HG03378 (cell line): ENCODE data around the gene MAN1A2.
"Not testable (repeated sequence)": the region's sequence is repeated elsewhere in the genome, so short reads cannot be mapped to it uniquely, and the experiment has no call there.

Source experiments
- ATAC-seq: cut with Tn5 transposase; IDR thresholded peaks from one replicate; pipeline ENCODE4 v1.9.1; 2021; ENCODE audit warnings: mild to moderate bottlenecking, moderate library complexity; ENCODE audit not compliant: unreplicated experiment

MAN1A2 gene

GRCh38 chr1:117396636-117397035 is 29.4 kb downstream of the MAN1A2 start:
- ATAC-seq: no peak

GRCh38 chr1:117398957-117399356 is 31.7 kb downstream of the MAN1A2 start:
- no peak for ATAC-seq

DNA sequence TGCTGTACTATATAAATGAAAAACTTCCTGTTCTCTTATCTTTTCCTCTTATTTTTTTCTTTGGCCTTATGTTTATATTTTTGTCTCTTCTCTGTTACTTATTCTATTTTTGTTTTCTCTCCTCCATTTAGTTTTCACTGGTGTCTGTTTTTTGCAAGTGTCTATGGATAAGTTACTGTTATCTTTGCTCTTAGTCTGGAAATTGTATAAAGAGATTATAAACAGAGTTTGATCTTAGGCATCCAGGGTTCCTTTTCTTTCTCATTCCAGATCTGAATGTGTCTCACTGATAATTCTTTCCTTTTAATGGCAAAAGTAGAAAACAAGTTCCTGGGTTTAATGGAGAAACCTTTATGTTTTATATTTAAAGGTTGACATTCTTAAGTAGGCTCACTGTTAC is 34.5 kb downstream of the MAN1A2 start:
- no peak for ATAC-seq

- no peak for ATAC-seq
These were observed 36.3 kb downstream of the MAN1A2 start for GRCh38 chr1:117403597-117403996.

DNA sequence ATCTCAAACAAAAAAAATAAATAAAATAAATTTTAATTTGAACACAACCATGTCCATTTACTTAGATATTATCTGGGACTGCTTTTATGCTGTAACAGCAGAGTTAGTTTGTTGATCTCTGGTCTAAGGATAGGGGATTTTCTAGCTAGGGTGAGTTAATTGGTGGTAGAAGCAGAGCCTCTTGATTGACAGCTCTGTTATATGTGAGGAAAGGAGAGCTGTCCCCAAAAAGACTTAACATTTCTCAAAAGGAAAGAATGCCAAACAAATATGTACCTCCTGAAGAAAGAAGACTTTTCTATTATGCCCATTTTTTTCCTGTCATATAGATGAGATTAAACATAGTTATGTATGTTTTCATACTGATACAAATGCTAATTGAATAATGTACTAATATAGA is 37.8 kb downstream of the MAN1A2 start:
- no peak for ATAC-seq

DNA sequence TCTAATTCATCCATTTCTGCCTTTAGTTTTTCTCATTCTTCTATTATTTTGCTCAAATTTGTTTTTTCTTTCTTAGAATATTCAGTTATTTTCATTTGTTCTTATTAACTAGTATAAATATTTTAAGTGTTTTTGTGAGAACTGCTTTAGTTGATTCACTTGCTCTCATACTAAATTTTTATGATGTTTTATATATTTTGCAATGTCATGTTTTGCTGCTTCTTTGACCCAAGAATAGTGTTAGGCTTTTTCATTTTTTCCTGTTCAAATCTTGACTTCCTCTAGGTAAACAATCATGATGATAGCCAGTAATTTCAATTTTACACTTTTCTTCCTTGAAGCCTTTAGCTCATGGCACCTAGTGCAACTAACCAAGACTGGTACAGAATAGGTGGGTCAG is 45.2 kb downstream of the MAN1A2 start:
- ATAC-seq: no peak

GRCh38 chr1:117413412-117413811 is 46.2 kb downstream of the MAN1A2 start:
- ATAC-seq: no peak

GRCh38 chr1:117414943-117415342 is 47.7 kb downstream of the MAN1A2 start:
- ATAC-seq: no peak

GRCh38 chr1:117416004-117416403 is 48.8 kb downstream of the MAN1A2 start:
- no peak for ATAC-seq

DNA sequence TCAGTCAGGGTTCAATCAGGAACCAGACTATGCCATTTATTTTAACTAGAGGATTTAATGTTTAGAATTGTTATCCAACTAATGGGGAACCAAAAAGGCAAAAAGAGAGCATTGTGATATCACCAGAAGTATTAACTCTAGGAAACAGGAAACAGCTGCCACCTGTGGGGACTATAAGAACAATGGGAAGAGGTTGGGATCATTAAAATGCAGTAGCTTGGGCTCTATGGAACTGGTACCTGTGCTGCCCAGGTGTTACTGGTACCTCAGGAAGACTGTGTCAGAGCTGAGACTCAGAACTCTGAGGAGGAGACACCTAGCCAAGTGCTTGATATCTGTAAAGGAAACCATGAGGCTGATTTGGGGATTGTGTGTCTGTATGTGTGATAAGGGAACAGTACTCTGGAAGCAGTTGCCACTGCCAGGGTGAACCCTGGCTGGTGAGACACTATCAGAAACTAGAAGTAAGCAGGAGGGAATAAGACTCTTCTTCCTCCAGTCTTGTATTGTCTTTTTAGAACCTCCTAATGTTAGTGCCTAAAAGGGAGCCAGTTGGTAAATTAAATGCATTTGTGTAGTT is 49.4 kb downstream of the MAN1A2 start:
- ATAC-seq: no peak

DNA sequence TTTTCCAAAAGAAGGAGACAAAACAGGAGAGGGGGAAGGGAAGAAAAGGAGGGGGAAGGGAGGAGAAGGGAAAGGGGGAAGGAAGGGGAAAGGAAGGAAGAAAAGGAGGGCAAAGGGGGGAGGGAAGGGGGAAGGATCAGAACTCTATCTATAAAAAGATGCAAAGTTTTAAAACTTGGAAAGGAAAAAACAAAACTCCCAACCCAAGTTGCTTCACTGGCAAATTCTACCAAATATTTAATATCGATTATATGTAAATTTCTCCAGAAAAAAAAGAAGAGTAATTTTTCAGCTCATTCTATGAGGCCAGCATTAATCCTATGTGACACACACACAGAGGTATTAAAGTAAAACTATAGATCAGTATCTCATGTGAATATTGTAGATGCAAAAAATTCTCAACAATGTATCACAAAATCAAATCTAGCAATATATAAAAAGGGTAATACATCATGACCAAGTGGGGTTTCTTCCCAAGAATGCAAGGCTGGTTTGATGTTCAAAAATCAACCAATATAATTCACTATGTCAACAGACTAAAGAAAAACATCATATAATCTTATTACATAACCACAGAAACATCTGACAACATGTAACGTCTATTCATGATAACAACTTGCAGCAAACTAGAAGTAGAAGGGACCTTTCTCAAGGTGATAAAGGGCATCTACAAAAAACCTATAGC is 57.9 kb downstream of the MAN1A2 start:
- no peak for ATAC-seq

- ATAC-seq: no peak
These were observed 60.0 kb downstream of the MAN1A2 start for GRCh38 chr1:117427297-117427696.

- ATAC-seq: no peak
These were observed 66.7 kb downstream of the MAN1A2 start for GRCh38 chr1:117433943-117434342.

GRCh38 chr1:117436513-117436912 is 69.3 kb downstream of the MAN1A2 start:
- no peak for ATAC-seq

GRCh38 chr1:117447661-117448060 is 80.4 kb downstream of the MAN1A2 start:
- no peak for ATAC-seq

DNA sequence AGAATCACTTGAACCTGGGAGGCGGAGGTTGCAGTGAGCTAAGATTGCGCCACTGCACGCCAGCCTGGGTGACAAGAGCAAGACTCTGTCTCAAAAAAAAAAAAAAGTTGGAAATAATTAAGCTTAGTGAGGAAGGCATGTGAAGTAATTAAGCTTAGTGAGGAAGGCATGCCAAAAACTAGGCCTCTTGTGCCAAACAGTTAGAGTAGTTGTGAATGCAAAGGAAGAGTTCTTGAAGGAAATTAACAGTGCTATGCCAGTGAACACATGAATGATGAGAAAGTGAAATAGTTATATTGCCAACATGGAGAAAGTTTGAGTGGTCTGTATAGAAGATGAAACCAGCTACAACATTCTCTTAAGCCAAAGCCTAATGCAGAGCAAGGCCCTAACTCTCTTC is 85.0 kb downstream of the MAN1A2 start:
- ATAC-seq: no peak

- no peak for ATAC-seq
These were observed 86.7 kb downstream of the MAN1A2 start for GRCh38 chr1:117453958-117454357.

DNA sequence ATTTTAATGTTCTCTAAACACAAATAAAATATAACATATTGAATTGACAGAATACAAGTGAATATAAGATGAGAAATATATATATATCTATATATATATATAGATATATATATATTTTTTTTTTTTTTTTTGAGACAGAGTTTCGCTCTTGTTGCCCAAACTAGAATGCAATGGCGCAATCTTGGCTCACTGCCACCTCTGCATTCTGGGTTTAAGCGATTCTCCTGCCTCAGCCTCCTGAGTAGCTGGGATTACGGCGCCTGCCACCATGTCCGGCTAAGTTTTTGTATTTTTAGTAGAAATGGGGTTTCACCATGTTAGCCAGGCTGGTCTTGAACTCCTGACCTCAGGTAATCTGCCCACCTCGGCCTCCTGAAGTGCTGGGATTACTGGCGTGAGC is 91.2 kb downstream of the MAN1A2 start:
- not testable (repeated sequence) for ATAC-seq

DNA sequence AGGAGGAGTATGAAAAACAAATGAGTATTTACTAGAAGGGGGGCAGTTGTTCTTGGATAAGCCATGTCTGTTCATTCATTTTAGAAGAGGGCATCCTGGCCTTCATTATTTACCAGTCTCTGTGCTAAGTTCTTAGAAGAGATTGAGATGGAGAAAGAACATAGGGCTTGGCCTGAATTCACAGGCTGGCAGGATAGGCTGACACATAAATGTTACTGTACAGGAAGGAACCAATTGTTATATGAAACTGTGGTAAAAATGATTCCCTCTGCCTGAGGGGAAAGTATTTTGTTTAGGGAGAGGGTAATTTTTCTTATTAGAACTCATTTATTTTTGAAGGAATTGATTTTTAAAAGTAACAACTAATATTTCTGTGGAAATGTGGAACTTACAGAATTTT is 99.5 kb downstream of the MAN1A2 start:
- no peak for ATAC-seq

DNA sequence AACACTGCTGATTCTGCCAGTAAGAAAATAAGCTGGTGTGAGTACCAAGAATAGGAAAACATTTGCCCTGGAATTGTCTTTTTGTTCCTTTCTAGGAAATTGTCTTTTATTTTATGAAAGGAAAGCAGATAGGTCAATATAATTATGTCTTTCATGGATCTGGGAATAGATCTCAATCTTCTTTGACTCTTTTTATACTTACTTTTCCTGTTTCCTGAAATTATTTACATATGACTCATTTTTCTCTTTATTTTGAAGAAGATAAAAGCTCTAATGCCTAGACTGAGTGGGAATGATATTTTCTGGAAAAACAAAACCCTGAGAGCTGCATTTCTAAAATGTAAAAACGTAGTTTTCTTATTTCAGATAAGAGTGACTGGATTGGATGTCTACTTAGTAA is 100.1 kb downstream of the MAN1A2 start:
- no peak for ATAC-seq

DNA sequence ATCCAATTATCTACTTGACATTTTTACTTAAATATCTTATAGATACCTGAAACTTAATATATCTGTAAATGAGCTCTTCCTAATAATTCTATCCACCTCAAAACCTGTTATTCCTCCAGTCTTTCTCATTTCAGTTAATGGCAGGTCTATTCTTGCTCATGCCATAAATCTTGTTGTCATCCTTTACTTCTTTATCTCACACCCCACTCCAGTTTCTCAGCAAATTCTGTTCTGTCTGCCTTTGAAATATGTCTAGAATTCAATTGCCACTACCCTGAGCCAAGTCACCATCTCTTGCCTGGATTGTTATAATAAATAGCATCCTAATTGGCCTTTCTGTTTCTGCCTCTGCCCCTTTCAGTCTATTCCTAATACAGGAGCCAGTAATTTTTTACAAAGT is 105.8 kb downstream of the MAN1A2 start:
- no peak for ATAC-seq

DNA sequence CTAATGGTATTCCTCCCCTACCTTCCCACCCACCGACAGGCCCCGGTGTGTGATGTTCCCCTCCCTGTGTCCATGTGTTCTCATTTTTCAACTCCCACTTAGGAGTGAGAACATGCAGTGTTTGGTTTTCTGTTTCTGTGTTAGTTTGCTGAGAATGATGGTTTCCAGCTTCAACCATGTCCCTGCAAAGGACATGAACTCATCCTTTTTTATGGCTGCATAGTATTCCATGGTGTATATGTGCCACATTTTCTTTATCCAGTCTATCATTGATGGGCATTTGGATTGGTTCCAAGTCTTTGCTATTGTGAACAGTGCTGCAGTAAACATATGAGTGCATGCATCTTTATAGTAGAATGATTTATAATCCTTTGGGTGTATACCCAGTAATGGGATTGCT is 108.2 kb downstream of the MAN1A2 start:
- not testable (repeated sequence) for ATAC-seq

DNA sequence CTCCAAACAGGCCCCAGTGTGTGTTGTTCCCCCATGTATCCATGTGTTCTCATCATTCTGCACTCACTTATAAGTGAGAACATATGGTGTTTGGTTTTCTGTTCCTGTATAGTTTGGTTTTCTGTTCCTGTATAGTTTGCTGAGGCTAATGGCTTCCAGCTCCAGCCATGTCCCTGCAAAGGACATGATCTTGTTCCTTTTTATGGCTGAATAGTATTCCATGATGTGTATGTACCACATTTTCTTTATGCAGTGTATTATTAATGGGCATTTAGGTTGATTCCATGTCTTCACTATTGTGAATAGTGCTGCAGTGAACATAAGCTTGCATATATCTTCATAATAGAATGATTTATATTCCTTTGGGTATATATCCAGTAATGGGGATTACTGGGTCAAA is 111.8 kb downstream of the MAN1A2 start:
- ATAC-seq: no peak
